Measurements from ENCODE around the gene S100A2.

GRCh38 chr1:153608742-153609584 lies 43.3 kb upstream of the S100A2 start:
- TF ChIP-seq MAX (IDR thresholded peaks at IDR 0.05) (peak; percentile 21), POLR2A (IDR thresholded peaks at IDR 0.05; ENCODE audit: low read length) (peak; percentile 46; the same call in 1 of the 2 replicates), KDM1A (IDR thresholded peaks at IDR 0.05; ENCODE audit: low read depth) (no peak)

Measured in A549 (cell line).